Activated CD8-positive, alpha-beta T cell treated with anti-CD3 and anti-CD28 coated beads for 36 hours (primary cell): ENCODE data around the gene DPF1. TPM values are rescaled to one million over a fixed set of nuclear protein-coding genes. Genes with fewer than 3 reads are reported as not detected.

Experiments used
- ATAC-seq: fragments of 200-7000 bp; cut with Tn5 transposase; one replicate; pipeline ENCODE4 v1.10.0; 2021; ENCODE audit warnings: mild to moderate bottlenecking, moderate library complexity
- CTCF ChIA-PET: fragments of 350-600 bp; sonication (Branson Sonifier 250); formaldehyde crosslinking; loops from one replicate; lab custom pipeline; 2021; ENCODE audit warnings: antibody characterized with exemption; lab: Charles Lee
- POLR2A ChIA-PET: fragments of 350-600 bp; sonication (Branson Sonifier 250); formaldehyde crosslinking; loops from one replicate; lab custom pipeline; 2021; ENCODE audit warnings: antibody characterized with exemption; lab: Charles Lee
- DNase-seq: peaks from one replicate; pipeline ENCODE4 v3.0.0-alpha.2; 2020
- H3K27ac Mint-ChIP-seq: one replicate; pipeline ENCODE4 v1.8.0; 2021; ENCODE audit warnings: mild to moderate bottlenecking, mixed read lengths
- H3K27me3 Mint-ChIP-seq: one replicate; pipeline ENCODE4 v1.8.0; 2021; ENCODE audit warnings: mixed read lengths
- H3K36me3 Mint-ChIP-seq: one replicate; pipeline ENCODE4 v1.8.0; 2021; ENCODE audit warnings: low read depth, mixed read lengths
- H3K4me1 Mint-ChIP-seq: one replicate; pipeline ENCODE4 v1.8.0; 2021; ENCODE audit warnings: low read depth, mixed read lengths
- H3K4me3 Mint-ChIP-seq: one replicate; pipeline ENCODE4 v1.8.0; 2021; ENCODE audit warnings: mild to moderate bottlenecking, moderate library complexity, mixed read lengths
- H3K9me3 Mint-ChIP-seq: one replicate; pipeline ENCODE4 v1.8.0; 2021; ENCODE audit warnings: mixed read lengths
- intact Hi-C: fragments of 100-400 bp; cut with micrococcal nuclease; formaldehyde crosslinking; loops from one replicate; pipeline ENCODE4 v1.10.0; 2022
- total RNA-seq, 2 experiments: library from RNA; stranded (reverse); gene quantifications; one replicate each; pipeline ENCODE4 v1.2.3, GENCODE V29; 2021
- TF ChIP-seq, protein P1 (sequence below): fragments of 200-600 bp; IDR thresholded peaks from one replicate; pipeline ENCODE4 v1.8.0; 2022; ENCODE audit warnings: antibody characterized with exemption, mild to moderate bottlenecking

DPF1 gene
- total RNA-seq, 2 experiments from 2014 or later, result 0.47 to 1.0 TPM

DNA sequence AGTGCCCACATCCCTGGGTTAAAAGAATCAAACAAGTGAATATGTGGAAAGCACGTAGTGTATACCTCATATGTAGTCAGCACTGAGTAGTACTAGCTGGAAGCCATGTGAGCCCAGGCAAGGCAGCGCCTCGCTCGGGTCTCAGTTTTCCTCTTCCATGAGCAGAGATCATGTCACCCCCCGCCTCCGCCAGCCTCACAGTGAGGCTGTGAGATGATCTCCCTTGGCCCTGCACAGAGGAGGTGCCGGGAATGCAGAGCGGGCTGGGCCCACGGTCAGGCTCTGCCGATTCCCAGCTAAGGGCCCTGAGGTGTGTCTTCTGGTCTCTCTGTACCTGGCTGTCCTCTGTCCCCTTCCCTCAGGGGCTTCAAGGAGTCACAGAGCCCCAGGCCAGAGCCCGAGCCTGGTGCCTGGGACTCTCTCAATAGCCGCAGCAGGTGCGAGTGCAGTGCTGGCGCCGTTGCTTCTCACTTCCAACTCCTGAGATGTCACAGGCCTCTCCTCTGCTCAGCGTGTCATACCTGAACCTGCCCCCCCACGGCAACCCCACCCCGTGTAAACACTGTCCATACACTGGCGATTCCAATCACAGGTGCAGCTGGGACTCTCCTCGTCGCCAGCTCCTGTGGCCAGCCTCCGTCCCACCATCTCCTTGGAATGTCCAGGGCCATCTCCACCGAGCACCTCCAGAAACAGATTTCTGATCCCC lies 26.9 kb downstream of the DPF1 start:
- CTCF ChIA-PET, result no interaction called here
- ATAC-seq (no peak), DNase-seq (no peak)
- Mint-ChIP-seq H3K27me3 (no peaks in the 10 kb centered on the region), H3K4me3 (no peak overlapping the region), H3K27ac (no peak overlapping the region), H3K4me1 (no peaks in the 10 kb centered on the region), H3K36me3 (peaks cover 2% of the 10 kb centered on the region), H3K9me3 (peaks cover 2% of the 10 kb centered on the region)
- POLR2A ChIA-PET, result no interaction called here
- intact Hi-C loops, result no loop called here
- TF ChIP-seq, protein P1, sequence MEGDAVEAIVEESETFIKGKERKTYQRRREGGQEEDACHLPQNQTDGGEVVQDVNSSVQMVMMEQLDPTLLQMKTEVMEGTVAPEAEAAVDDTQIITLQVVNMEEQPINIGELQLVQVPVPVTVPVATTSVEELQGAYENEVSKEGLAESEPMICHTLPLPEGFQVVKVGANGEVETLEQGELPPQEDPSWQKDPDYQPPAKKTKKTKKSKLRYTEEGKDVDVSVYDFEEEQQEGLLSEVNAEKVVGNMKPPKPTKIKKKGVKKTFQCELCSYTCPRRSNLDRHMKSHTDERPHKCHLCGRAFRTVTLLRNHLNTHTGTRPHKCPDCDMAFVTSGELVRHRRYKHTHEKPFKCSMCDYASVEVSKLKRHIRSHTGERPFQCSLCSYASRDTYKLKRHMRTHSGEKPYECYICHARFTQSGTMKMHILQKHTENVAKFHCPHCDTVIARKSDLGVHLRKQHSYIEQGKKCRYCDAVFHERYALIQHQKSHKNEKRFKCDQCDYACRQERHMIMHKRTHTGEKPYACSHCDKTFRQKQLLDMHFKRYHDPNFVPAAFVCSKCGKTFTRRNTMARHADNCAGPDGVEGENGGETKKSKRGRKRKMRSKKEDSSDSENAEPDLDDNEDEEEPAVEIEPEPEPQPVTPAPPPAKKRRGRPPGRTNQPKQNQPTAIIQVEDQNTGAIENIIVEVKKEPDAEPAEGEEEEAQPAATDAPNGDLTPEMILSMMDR, result no peak

DNA sequence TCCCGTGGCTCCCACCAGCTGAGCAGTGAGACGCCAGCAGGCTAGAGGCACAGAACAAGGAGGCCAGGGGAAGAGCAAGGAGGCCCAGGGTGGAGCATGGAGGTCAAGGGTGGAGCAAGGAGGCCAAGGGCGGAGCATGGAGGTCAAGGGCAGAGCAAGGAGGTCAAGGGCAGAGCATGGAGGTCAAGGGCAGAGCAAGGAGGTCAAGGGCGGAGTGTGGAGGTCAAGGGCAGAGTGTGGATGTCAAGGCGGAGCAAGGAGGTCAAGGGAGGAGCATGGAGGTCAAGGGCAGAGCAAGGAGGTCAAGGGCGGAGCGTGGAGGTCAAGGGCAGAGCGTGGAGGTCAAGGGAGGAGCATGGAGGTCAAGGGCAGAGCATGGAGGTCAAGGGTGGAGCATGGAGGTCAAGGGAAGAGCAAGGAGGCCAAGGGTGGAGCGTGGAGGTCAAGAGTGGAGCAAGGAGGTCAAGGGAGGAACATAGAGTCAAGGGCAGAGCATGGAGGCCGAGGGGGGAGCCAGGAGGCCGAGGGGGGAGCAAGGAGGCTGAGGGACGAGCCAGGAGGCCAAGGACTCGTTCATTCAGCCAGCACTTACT lies 27.7 kb downstream of the DPF1 start:
- CTCF ChIA-PET, result no interaction called here
- no peak overlapping the region for H3K27ac Mint-ChIP-seq

DNA sequence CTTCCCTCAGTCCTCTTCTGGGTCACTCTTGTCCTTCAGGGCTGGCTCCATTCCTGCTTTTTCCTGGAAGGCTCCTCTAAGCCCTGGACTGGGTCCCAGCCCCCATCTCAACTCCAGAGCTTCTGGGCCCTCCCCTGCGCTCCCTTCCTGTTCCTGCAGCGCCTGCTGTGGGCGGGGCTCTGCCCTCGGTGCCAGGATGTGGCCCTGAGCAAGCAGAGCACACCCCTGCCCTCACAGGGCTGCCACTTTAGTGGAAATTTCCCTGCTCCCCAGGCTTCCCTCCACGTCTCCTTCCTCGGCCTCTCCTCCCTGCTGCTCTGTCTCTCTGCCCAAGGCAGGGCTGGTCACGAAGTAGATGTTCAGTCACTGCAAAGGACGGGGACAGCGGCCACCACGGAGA lies 28.8 kb downstream of the DPF1 start:
- H3K9me3 Mint-ChIP-seq, result peaks cover 2% of the 10 kb centered on the region
- CTCF ChIA-PET, result no interaction called here
- H3K27me3 Mint-ChIP-seq, result no peaks in the 10 kb centered on the region
- TF ChIP-seq, protein P1, result no peak
- intact Hi-C loops, result no loop called here
- peaks cover 2% of the 10 kb centered on the region for H3K36me3 Mint-ChIP-seq
- H3K27ac Mint-ChIP-seq, result no peak overlapping the region
- H3K4me3 Mint-ChIP-seq, result no peak overlapping the region
- ATAC-seq (no peak), DNase-seq (no peak)
- peaks cover 1% of the 10 kb centered on the region for H3K4me1 Mint-ChIP-seq
- POLR2A ChIA-PET, result no interaction called here

More for the DNA sequence above, 27.7 kb downstream of the DPF1 start:
- intact Hi-C loops, result no loop called here
- peaks cover 2% of the 10 kb centered on the region for H3K36me3 Mint-ChIP-seq
- H3K9me3 Mint-ChIP-seq, result peaks cover 2% of the 10 kb centered on the region
- no peaks in the 10 kb centered on the region for H3K4me1 Mint-ChIP-seq
- ATAC-seq, result no peak
- POLR2A ChIA-PET, result no interaction called here
- H3K4me3 Mint-ChIP-seq, result no peak overlapping the region
- TF ChIP-seq, protein P1, result no peak
- DNase-seq, result no peak
- H3K27me3 Mint-ChIP-seq, result no peaks in the 10 kb centered on the region

DNA sequence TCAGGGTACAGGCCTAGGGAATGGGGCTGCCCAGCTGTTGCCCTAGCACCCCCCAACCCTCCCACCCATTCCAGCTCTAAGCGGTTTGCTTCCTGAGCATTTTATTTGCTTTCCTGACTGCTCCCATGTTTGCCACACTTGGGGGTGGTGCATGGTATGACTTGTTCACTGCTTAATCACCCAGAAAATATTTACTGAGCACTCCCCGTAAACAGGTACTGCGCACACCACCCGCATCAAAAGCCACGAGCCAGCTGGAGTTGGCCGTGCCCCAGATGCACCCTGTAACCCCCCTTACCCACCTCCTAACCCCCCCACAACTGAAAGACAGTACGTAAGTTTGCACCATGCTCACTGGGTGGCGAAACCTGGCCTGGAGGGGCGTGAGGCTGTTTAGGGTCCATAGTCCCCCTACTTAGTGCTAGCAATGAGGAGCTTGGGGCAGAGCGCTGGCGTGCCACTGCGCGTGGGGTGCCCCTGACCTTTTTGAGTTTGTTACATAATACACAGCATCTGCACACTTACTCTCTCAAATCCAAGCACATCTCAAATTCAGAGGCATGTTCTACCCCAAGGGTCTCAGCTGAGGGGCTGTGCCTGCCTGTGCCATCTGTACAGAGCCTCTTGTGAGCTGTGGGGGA lies 29.8 kb downstream of the DPF1 start:
- no peak for DNase-seq
- POLR2A ChIA-PET, result no interaction called here
- ATAC-seq, result no peak
- Mint-ChIP-seq H3K4me1 (peaks cover 6% of the 10 kb centered on the region), H3K4me3 (no peak overlapping the region), H3K9me3 (peaks cover 2% of the 10 kb centered on the region), H3K27me3 (no peaks in the 10 kb centered on the region), H3K36me3 (peaks cover 2% of the 10 kb centered on the region), H3K27ac (no peak overlapping the region)
- intact Hi-C loops, result no loop called here
- TF ChIP-seq, protein P1, result no peak
- CTCF ChIA-PET, result no interaction called here

DNA sequence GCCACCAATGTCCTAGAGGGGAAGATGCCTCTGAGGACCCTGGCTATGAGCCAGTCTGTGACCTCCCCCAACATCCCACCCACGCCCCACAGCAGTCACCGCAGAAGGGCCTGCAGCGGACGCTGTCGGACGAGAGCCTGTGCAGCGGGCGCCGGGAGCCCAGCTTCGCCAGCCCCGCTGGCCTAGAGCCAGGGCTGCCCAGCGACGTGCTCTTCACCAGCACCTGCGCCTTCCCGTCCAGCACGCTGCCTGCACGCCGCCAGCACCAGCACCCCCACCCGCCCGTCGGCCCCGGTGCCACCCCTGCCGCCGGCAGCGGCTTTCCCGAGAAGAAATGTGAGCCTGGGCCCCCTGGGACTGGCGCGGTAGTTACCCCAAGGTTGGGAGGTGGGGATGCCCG lies 30.6 kb downstream of the DPF1 start:
- ATAC-seq (no peak), DNase-seq (no peak)
- no peaks in the 10 kb centered on the region for H3K27me3 Mint-ChIP-seq
- H3K4me3 Mint-ChIP-seq, result no peak overlapping the region
- no peak overlapping the region for H3K27ac Mint-ChIP-seq
- CTCF ChIA-PET, result no interaction called here
- peaks cover 2% of the 10 kb centered on the region for H3K9me3 Mint-ChIP-seq
- intact Hi-C loops, result no loop called here
- peaks cover 9% of the 10 kb centered on the region for H3K4me1 Mint-ChIP-seq
- TF ChIP-seq, protein P1, result no peak
- H3K36me3 Mint-ChIP-seq, result peaks cover 2% of the 10 kb centered on the region
- POLR2A ChIA-PET, result no interaction called here
